Measurements from ENCODE around the gene HOXC9. TPM values are rescaled to one million over a fixed set of nuclear protein-coding genes. Genes with fewer than 3 reads are reported as not detected.

Gene HOXC9
- total and polyA plus RNA-seq, 2 of the 4 experiments (the other 2 are of a cell fraction), result 0.26 TPM; not detected in 1

DNA sequence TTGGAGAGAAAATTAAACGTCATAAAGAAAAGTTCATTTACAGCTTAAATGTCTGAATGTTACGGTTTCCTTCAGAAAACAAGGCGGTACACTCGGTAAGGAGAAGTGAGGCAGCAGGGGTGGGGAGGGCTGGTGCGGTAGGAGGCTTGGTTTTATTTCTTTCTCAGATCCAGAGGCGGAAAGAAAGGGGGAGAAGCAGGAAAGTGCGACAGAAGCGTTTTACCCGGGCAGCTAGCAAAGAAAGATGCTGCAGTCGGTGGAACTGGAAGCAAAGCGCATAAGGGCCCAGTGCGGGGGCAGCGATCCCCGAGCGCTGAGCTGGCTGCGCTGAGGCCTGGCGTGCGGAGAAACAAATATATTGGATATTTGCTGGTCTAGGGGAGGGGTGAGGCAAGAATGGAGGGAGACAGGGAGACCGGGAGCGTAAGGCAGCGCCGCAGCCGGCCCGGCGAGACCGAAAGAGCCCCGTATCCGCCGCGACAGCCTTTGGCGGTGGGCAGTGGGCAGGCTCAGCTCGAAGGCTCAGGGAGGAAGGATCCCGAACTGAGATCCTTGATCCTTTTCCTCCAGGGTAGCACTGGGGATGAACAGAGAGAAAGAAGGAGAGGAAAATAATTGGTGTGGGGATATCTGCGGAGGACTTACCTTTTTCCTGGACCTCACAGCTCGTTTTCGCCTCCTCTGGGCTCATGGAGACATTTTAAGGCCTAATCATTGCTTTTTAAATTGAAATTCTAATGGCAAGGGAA lies 33.4 kb upstream of the HOXC9 start:
- ATAC-seq (ENCODE audit: low read depth) (no peak), DNase-seq (no peak)
- no peak overlapping the region for H2BK120ac ChIP-seq (ENCODE audit: low read depth, low read length)
- H3K23ac ChIP-seq (ENCODE audit: low read depth, low read length), result no peak overlapping the region
- 8% methylated on average over 9 of the region's 36 CpGs; no CpG with 5 or more reads in 1 of the 2 experiments for WGBS, 2 experiments (ENCODE audit: extremely low coverage in 2 of 2, insufficient read length in 1 of 2)
- no peak overlapping the region for H4K91ac ChIP-seq (ENCODE audit: insufficient read depth, low read depth, low read length)
- H2BK15ac ChIP-seq (ENCODE audit: low read depth, low read length), result no peak overlapping the region
- no peak overlapping the region for H4K5ac ChIP-seq (ENCODE audit: low read depth, low read length)
- H3K4me3 ChIP-seq (ENCODE audit: insufficient read depth, low read depth, low read length), result no peak overlapping the region
- H3K9me1 ChIP-seq (ENCODE audit: insufficient read depth, low read length), result no peaks in the 10 kb centered on the region
- H2AFZ ChIP-seq (replicated peaks; ENCODE audit: low read length, poor library complexity), result no peak overlapping the region
- H2BK20ac ChIP-seq (ENCODE audit: low read depth, low read length), result no peak overlapping the region
- intact Hi-C loops (cut with micrococcal nuclease), result no loop called here
- no peak overlapping the region for H3K4ac ChIP-seq (ENCODE audit: low read depth, low read length)
- no peaks in the 10 kb centered on the region for H4K20me1 ChIP-seq (ENCODE audit: insufficient read depth, low read length)
- H3K14ac ChIP-seq (replicated peaks; ENCODE audit: low read depth, low read length), result no peak overlapping the region
- peaks cover 95% of the 10 kb centered on the region for H3K27me3 ChIP-seq (ENCODE audit: control insufficient read depth, insufficient read depth, low read length)
- H3K4me2 ChIP-seq (ENCODE audit: low read depth, low read length), result no peak overlapping the region; the same call in 1 of the 2 replicates
- H3K18ac ChIP-seq (ENCODE audit: low read depth, low read length), result no peak overlapping the region
- dilution Hi-C loops (cut with HindIII; ENCODE audit: low sequenced_read_pairs, unreplicated experiment), result no loop called here
- H2AK5ac ChIP-seq (ENCODE audit: low read depth, low read length), result no peak overlapping the region
- ChIA-PET POLR2A (ENCODE audit: unreplicated experiment) (no interaction called here), CTCF (no interaction called here)
- no peaks in the 10 kb centered on the region for H3K4me1 ChIP-seq (ENCODE audit: control insufficient read depth, insufficient read depth, low read length)
- H3K79me1 ChIP-seq (ENCODE audit: low read depth in 1 of 2, low read length in 2 of 2), result no peaks in the 10 kb centered on the region
- TF ChIP-seq MAFK (IDR thresholded peaks at IDR 0.05; ENCODE audit: low read depth, low read length), result no peak
- no peak for TF ChIP-seq SMC3 (IDR thresholded peaks at IDR 0.05; ENCODE audit: low read depth, low read length)
- TF ChIP-seq FOS (IDR thresholded peaks at IDR 0.05; ENCODE audit: low read depth, low read length), result no peak
- TF ChIP-seq RAD21 (IDR thresholded peaks at IDR 0.05; ENCODE audit: low read length), result no peak
- TF ChIP-seq CEBPB (IDR thresholded peaks at IDR 0.05; ENCODE audit: low read depth, low read length), result no peak
- TF ChIP-seq CTCF (conservative IDR thresholded peaks at IDR 0.05; ENCODE audit: low read depth, low read length), result no peak
- TF ChIP-seq POLR2A (IDR thresholded peaks at IDR 0.05; ENCODE audit: low read depth, low read length), result no peak
- TF ChIP-seq RCOR1 (IDR thresholded peaks at IDR 0.05; ENCODE audit: insufficient replicate concordance, low read length), result no peak
- no peak for TF ChIP-seq BHLHE40 (IDR thresholded peaks at IDR 0.05; ENCODE audit: low read depth, low read length)
- no peak for TF ChIP-seq NFE2L2 (IDR thresholded peaks at IDR 0.05; ENCODE audit: low read depth, low read length)
- TF ChIP-seq, protein P1, sequence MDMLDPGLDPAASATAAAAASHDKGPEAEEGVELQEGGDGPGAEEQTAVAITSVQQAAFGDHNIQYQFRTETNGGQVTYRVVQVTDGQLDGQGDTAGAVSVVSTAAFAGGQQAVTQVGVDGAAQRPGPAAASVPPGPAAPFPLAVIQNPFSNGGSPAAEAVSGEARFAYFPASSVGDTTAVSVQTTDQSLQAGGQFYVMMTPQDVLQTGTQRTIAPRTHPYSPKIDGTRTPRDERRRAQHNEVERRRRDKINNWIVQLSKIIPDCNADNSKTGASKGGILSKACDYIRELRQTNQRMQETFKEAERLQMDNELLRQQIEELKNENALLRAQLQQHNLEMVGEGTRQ (IDR thresholded peaks at IDR 0.05; ENCODE audit: low read depth, low read length), result no peak
- no peak for TF ChIP-seq RFX5 (IDR thresholded peaks at IDR 0.05; ENCODE audit: low read depth, low read length)
- TF ChIP-seq ELK1 (IDR thresholded peaks at IDR 0.05; ENCODE audit: borderline replicate concordance, low read depth, low read length), result no peak
- no peak for TF ChIP-seq CHD1 (IDR thresholded peaks at IDR 0.05; ENCODE audit: low read depth, low read length)
- TF ChIP-seq MXI1 (IDR thresholded peaks at IDR 0.05; ENCODE audit: borderline replicate concordance, low read depth, low read length), result no peak
- no peak for TF ChIP-seq MAZ (IDR thresholded peaks at IDR 0.05; ENCODE audit: borderline replicate concordance, low read depth, low read length)
- H3K9me3 ChIP-seq (ENCODE audit: control insufficient read depth, insufficient read depth, low read length), result peaks cover 2% of the 10 kb centered on the region
- in situ Hi-C loops (cut with MboI; ENCODE audit: low sequenced_read_pairs), result no loop called here
- H3K56ac ChIP-seq (ENCODE audit: extremely low read depth, insufficient read depth, low read length), result no peak overlapping the region
- H3K36me3 ChIP-seq (ENCODE audit: control insufficient read depth, insufficient read depth, low read length), result no peaks in the 10 kb centered on the region
- no peak overlapping the region for H2BK5ac ChIP-seq (ENCODE audit: low read depth, low read length, poor library complexity, severe bottlenecking)
- no peak overlapping the region for H3K27ac ChIP-seq (ENCODE audit: insufficient read depth, low read length)
- H2AK9ac ChIP-seq (replicated peaks; ENCODE audit: low read depth, low read length, poor library complexity), result no peak overlapping the region
- H3K9ac ChIP-seq (ENCODE audit: low read depth, low read length), result no peak overlapping the region
- no peak overlapping the region for H4K8ac ChIP-seq (ENCODE audit: low read depth in 2 of 2, low read length in 2 of 2)
- BruUV-seq (replicated peaks), result no TSS peak
